Neural progenitor cell (in vitro differentiated cells): ENCODE data around the gene MT1E.

ENCODE experiments used
- CTCF ChIP-seq: fragments of 200-600 bp; sonication (generic); IDR thresholded peaks from 2 replicates; pipeline ENCODE4 v1.5.1; 2017; ENCODE audit warnings: antibody characterized with exemption, mild to moderate bottlenecking
- EZH2 ChIP-seq: fragments of 200-600 bp; sonication (generic); IDR thresholded peaks from 2 replicates; pipeline ENCODE4 v1.6.1; 2017; ENCODE audit warnings: antibody characterized with exemption, mild to moderate bottlenecking, moderate library complexity
- EZH2phosphoT487 ChIP-seq: fragments of 200-600 bp; sonication (generic); IDR thresholded peaks from 2 replicates; pipeline ENCODE4 v1.6.1; 2017; ENCODE audit warnings: antibody characterized with exemption

- TF ChIP-seq CTCF: no peak
- TF ChIP-seq EZH2: no peak
- no peak for TF ChIP-seq EZH2phosphoT487
These were observed 34.1 kb upstream of the MT1E start for GRCh38 chr16:56591377-56592060.
